WTC11 (cell line): Measurements from ENCODE around the gene MED15. TPM values are rescaled to one million over a fixed set of nuclear protein-coding genes. Genes with fewer than 3 reads are reported as not detected.

Source experiments
- ATAC-seq: fragments of 200-7000 bp; cut with Tn5 transposase; 2 replicates; pipeline ENCODE4 v1.10.0; 2021; ENCODE audit warnings: mild to moderate bottlenecking, moderate library complexity
- CTCF ChIA-PET: fragments of 300-600 bp; sonication (Branson Sonifier 250); formaldehyde crosslinking; loops from one replicate; lab custom pipeline; 2021; ENCODE audit warnings: antibody characterized with exemption; lab: Charles Lee
- POLR2A ChIA-PET: fragments of 350-600 bp; sonication (Branson Sonifier 250); formaldehyde crosslinking; loops from one replicate; lab custom pipeline; 2021; ENCODE audit warnings: antibody characterized with exemption; lab: Charles Lee
- DNase-seq: peaks from one replicate; pipeline ENCODE4 v3.0.0; 2021; ENCODE audit warnings: low spot score
- H3K27ac Mint-ChIP-seq: 2 replicates; pipeline ENCODE4 v1.8.0; 2021; ENCODE audit warnings: mixed read lengths
- H3K27me3 Mint-ChIP-seq: 2 replicates; pipeline ENCODE4 v1.8.0; 2021; ENCODE audit warnings: low read depth, mild to moderate bottlenecking, moderate library complexity, mixed read lengths
- H3K36me3 Mint-ChIP-seq: 2 replicates; pipeline ENCODE4 v1.8.0; 2021; ENCODE audit warnings: mixed read lengths
- H3K4me1 Mint-ChIP-seq: 2 replicates; pipeline ENCODE4 v1.8.0; 2022; ENCODE audit warnings: mixed read lengths
- H3K4me3 Mint-ChIP-seq: 2 replicates; pipeline ENCODE4 v1.8.0; 2021; ENCODE audit warnings: mild to moderate bottlenecking, moderate library complexity, mixed read lengths
- H3K9me3 Mint-ChIP-seq: 2 replicates; pipeline ENCODE4 v1.8.0; 2021; ENCODE audit warnings: mixed read lengths
- FOXP1 ChIP-seq: sonication (generic); formaldehyde crosslinking; IDR thresholded peaks from 2 replicates; pipeline ENCODE4 v1.8.0; 2022; ENCODE audit warnings: missing genetic modification reagents, mild to moderate bottlenecking, moderate library complexity, borderline replicate concordance
- NFE2L1 ChIP-seq: sonication (generic); formaldehyde crosslinking; IDR thresholded peaks from 2 replicates; pipeline ENCODE4 v1.8.1; 2023; ENCODE audit warnings: missing genetic modification reagents
- SOX15 ChIP-seq: fragments of 250-450 bp; sonication (Bioruptor Pico); IDR thresholded peaks from 2 replicates; pipeline ENCODE4 v1.9.0; 2021; ENCODE audit warnings: mild to moderate bottlenecking
- STAT6 ChIP-seq: sonication (generic); formaldehyde crosslinking; conservative IDR thresholded peaks from 2 replicates; pipeline ENCODE4 v1.8.1; 2023; ENCODE audit warnings: mild to moderate bottlenecking, low read depth, missing genetic modification reagents, moderate library complexity
- ZNF219 ChIP-seq: sonication (generic); formaldehyde crosslinking; IDR thresholded peaks from 2 replicates; pipeline ENCODE4 v1.8.0; 2023; ENCODE audit warnings: missing genetic modification reagents, mild to moderate bottlenecking, borderline replicate concordance
- total RNA-seq: library from RNA; stranded (reverse); gene quantifications from 3 replicates; pipeline ENCODE4 v1.2.3, GENCODE V29; 2021
- TF ChIP-seq, protein P1 (sequence below): sonication (generic); formaldehyde crosslinking; IDR thresholded peaks from 2 replicates; pipeline ENCODE4 v1.8.0; 2023; ENCODE audit warnings: missing genetic modification reagents, mild to moderate bottlenecking, borderline replicate concordance
- TF ChIP-seq, protein P2 (sequence below): sonication (generic); formaldehyde crosslinking; IDR thresholded peaks from 2 replicates; pipeline ENCODE4 v1.8.1; 2022; ENCODE audit warnings: missing genetic modification reagents, borderline replicate concordance
- TF ChIP-seq, protein P3 (sequence below): fragments of 250-450 bp; sonication (Bioruptor Pico); IDR thresholded peaks from 2 replicates; pipeline ENCODE4 v1.9.0; 2021; ENCODE audit warnings: mild to moderate bottlenecking, borderline replicate concordance
- TF ChIP-seq, protein P4 (sequence below): sonication (generic); formaldehyde crosslinking; IDR thresholded peaks from 2 replicates; pipeline ENCODE4 v1.8.0; 2022; ENCODE audit warnings: missing genetic modification reagents

Gene MED15
- total RNA-seq, 1 experiment from 2014 or later = 67.7 TPM

- H3K27ac Mint-ChIP-seq = peak overlapping the region; percentile 69
- no peak for DNase-seq
- H3K4me3 Mint-ChIP-seq = peak overlapping the region; percentile 92
- ATAC-seq = no peak
- H3K9me3 Mint-ChIP-seq = no peaks in the 10 kb centered on the region
- ChIA-PET CTCF (interaction anchor here (1.3 kb wide), 1 partner anchor 79 kb away, joined by 8 read pairs; no protein-coding TSS in a partner anchor), POLR2A (no interaction called here)
- peaks cover 19% of the 10 kb centered on the region for H3K36me3 Mint-ChIP-seq
- peaks cover 16% of the 10 kb centered on the region for H3K4me1 Mint-ChIP-seq
- TF ChIP-seq SOX15 (CRISPR knock-in tag) = no peak
- TF ChIP-seq, protein P1, sequence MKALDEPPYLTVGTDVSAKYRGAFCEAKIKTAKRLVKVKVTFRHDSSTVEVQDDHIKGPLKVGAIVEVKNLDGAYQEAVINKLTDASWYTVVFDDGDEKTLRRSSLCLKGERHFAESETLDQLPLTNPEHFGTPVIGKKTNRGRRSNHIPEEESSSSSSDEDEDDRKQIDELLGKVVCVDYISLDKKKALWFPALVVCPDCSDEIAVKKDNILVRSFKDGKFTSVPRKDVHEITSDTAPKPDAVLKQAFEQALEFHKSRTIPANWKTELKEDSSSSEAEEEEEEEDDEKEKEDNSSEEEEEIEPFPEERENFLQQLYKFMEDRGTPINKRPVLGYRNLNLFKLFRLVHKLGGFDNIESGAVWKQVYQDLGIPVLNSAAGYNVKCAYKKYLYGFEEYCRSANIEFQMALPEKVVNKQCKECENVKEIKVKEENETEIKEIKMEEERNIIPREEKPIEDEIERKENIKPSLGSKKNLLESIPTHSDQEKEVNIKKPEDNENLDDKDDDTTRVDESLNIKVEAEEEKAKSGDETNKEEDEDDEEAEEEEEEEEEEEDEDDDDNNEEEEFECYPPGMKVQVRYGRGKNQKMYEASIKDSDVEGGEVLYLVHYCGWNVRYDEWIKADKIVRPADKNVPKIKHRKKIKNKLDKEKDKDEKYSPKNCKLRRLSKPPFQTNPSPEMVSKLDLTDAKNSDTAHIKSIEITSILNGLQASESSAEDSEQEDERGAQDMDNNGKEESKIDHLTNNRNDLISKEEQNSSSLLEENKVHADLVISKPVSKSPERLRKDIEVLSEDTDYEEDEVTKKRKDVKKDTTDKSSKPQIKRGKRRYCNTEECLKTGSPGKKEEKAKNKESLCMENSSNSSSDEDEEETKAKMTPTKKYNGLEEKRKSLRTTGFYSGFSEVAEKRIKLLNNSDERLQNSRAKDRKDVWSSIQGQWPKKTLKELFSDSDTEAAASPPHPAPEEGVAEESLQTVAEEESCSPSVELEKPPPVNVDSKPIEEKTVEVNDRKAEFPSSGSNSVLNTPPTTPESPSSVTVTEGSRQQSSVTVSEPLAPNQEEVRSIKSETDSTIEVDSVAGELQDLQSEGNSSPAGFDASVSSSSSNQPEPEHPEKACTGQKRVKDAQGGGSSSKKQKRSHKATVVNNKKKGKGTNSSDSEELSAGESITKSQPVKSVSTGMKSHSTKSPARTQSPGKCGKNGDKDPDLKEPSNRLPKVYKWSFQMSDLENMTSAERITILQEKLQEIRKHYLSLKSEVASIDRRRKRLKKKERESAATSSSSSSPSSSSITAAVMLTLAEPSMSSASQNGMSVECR = no peak
- TF ChIP-seq, protein P2, sequence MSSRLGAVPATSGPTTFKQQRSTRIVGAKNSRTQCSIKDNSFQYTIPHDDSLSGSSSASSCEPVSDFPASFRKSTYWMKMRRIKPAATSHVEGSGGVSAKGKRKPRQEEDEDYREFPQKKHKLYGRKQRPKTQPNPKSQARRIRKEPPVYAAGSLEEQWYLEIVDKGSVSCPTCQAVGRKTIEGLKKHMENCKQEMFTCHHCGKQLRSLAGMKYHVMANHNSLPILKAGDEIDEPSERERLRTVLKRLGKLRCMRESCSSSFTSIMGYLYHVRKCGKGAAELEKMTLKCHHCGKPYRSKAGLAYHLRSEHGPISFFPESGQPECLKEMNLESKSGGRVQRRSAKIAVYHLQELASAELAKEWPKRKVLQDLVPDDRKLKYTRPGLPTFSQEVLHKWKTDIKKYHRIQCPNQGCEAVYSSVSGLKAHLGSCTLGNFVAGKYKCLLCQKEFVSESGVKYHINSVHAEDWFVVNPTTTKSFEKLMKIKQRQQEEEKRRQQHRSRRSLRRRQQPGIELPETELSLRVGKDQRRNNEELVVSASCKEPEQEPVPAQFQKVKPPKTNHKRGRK (CRISPR knock-in tag) = no peak
- no peak for TF ChIP-seq FOXP1 (CRISPR knock-in tag)
- no peak for TF ChIP-seq ZNF219 (CRISPR knock-in tag)
- no peak for TF ChIP-seq NFE2L1 (CRISPR knock-in tag)
- TF ChIP-seq STAT6 = no peak
- TF ChIP-seq, protein P3, sequence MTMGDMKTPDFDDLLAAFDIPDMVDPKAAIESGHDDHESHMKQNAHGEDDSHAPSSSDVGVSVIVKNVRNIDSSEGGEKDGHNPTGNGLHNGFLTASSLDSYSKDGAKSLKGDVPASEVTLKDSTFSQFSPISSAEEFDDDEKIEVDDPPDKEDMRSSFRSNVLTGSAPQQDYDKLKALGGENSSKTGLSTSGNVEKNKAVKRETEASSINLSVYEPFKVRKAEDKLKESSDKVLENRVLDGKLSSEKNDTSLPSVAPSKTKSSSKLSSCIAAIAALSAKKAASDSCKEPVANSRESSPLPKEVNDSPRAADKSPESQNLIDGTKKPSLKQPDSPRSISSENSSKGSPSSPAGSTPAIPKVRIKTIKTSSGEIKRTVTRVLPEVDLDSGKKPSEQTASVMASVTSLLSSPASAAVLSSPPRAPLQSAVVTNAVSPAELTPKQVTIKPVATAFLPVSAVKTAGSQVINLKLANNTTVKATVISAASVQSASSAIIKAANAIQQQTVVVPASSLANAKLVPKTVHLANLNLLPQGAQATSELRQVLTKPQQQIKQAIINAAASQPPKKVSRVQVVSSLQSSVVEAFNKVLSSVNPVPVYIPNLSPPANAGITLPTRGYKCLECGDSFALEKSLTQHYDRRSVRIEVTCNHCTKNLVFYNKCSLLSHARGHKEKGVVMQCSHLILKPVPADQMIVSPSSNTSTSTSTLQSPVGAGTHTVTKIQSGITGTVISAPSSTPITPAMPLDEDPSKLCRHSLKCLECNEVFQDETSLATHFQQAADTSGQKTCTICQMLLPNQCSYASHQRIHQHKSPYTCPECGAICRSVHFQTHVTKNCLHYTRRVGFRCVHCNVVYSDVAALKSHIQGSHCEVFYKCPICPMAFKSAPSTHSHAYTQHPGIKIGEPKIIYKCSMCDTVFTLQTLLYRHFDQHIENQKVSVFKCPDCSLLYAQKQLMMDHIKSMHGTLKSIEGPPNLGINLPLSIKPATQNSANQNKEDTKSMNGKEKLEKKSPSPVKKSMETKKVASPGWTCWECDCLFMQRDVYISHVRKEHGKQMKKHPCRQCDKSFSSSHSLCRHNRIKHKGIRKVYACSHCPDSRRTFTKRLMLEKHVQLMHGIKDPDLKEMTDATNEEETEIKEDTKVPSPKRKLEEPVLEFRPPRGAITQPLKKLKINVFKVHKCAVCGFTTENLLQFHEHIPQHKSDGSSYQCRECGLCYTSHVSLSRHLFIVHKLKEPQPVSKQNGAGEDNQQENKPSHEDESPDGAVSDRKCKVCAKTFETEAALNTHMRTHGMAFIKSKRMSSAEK = no peak
- TF ChIP-seq, protein P4, sequence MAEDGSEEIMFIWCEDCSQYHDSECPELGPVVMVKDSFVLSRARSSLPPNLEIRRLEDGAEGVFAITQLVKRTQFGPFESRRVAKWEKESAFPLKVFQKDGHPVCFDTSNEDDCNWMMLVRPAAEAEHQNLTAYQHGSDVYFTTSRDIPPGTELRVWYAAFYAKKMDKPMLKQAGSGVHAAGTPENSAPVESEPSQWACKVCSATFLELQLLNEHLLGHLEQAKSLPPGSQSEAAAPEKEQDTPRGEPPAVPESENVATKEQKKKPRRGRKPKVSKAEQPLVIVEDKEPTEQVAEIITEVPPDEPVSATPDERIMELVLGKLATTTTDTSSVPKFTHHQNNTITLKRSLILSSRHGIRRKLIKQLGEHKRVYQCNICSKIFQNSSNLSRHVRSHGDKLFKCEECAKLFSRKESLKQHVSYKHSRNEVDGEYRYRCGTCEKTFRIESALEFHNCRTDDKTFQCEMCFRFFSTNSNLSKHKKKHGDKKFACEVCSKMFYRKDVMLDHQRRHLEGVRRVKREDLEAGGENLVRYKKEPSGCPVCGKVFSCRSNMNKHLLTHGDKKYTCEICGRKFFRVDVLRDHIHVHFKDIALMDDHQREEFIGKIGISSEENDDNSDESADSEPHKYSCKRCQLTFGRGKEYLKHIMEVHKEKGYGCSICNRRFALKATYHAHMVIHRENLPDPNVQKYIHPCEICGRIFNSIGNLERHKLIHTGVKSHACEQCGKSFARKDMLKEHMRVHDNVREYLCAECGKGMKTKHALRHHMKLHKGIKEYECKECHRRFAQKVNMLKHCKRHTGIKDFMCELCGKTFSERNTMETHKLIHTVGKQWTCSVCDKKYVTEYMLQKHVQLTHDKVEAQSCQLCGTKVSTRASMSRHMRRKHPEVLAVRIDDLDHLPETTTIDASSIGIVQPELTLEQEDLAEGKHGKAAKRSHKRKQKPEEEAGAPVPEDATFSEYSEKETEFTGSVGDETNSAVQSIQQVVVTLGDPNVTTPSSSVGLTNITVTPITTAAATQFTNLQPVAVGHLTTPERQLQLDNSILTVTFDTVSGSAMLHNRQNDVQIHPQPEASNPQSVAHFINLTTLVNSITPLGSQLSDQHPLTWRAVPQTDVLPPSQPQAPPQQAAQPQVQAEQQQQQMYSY (CRISPR knock-in tag) = no peak
- H3K27me3 Mint-ChIP-seq = peaks cover 25% of the 10 kb centered on the region
Measured at GRCh38 chr22:20497426-20497825, 10.0 kb upstream of the MED15 start.
